A549 treated with DMSO at 1 μM for 4 hours (cell line): ENCODE data around the gene U2AF2. TPM values are rescaled to one million over a fixed set of nuclear protein-coding genes. Genes with fewer than 3 reads are reported as not detected.

ENCODE experiments used
- total RNA-seq: library from RNA; stranded (reverse); fragments of 200-300 nt; extraction: Qiagen RNA extraction; gene quantifications from 5 replicates; pipeline ENCODE4 v1.2.3, GENCODE V29; 2022; ENCODE audit warnings: low read depth

U2AF2 gene
- 262 to 319 TPM (median 307 TPM) in 5 replicates for total RNA-seq

DNA sequence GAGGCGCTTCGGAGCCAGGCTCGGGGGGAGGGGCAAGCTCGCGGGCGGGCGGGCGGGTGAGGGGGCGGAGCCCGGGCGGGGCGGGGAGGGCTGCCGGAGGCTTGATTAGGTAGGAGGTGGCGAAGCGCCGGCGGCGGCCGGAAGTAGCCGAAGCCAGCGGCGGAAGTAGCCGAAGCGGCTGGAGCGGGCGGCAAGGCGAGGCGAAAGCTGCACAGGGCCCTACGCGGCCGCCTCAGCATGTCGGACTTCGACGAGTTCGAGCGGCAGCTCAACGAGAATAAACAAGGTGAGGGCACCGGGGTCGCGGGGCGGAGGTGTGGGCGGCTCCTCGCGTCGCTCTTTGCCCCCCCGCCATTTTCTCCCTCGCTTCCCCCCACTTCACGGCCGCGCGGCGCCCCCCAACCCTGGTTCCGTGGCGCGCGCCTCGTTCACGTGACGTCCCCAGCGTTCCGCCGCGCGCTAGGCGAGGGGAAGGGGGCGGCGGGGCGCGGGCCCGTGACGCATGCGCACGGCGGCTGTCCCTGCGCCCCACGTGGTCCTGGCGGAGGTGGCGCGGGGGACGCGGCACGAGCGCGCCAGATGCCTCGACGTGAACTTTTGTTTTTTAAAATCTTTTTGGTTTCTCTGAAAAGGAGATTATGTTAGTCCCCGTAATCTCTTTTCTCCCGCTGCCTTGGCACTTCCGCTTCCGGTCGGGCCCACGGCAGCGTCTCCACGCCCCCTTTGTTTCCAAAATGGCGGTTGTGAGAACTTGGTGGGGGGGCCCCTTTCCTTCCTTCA is at the start of gene U2AF2:
Gene U2AF2, plus strand, starts transcription at position 168 of the 780 bp plus-strand sequence. Its CDS starts 70 bp downstream, at position 238.

DNA sequence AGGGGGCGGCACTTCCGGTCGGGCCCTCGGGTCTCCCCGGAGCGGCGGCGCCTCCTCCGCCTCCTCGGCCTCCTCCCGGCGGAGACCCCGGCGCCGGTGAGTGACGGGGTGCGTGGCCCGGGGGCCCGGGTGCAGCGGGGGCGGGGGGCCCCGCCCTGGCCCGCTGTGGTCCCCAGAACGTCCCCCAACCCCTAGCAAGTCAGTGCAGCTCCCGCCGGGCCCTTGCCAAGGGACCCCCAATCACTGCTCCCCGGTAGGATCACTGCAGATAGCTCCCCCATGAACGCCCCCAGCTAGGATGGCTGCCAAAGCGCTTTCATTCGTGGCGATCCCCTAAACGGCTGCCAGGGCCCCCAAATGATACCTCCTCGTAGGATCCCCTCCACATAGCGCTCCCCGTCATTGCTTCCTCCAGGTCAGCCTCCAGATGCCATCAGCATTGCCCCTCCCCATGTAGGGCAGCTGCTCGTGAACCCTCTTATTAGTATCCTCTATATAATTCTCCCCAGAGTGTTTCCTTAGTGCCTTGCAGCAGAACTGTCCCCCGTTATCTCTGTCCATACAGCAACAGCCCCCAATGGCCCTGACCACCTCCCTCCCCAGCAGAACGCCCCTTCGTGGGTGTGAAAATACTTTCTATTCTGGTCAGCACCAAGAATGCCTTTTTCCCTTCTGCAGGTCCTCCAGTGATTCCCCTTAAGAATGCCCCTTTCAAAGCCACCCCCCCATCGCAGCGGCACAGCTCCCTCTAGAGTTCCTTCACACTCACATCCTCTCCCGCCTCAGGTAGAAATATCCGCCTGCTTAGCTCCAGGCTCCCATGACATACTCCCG is 49.0 kb upstream of the U2AF2 start, which contains the start of gene ZNF865:
Gene ZNF865, plus strand, starts transcription at position 11 of the 834 bp plus-strand sequence. CDS start 7,972 bp downstream, outside the sequence.

DNA sequence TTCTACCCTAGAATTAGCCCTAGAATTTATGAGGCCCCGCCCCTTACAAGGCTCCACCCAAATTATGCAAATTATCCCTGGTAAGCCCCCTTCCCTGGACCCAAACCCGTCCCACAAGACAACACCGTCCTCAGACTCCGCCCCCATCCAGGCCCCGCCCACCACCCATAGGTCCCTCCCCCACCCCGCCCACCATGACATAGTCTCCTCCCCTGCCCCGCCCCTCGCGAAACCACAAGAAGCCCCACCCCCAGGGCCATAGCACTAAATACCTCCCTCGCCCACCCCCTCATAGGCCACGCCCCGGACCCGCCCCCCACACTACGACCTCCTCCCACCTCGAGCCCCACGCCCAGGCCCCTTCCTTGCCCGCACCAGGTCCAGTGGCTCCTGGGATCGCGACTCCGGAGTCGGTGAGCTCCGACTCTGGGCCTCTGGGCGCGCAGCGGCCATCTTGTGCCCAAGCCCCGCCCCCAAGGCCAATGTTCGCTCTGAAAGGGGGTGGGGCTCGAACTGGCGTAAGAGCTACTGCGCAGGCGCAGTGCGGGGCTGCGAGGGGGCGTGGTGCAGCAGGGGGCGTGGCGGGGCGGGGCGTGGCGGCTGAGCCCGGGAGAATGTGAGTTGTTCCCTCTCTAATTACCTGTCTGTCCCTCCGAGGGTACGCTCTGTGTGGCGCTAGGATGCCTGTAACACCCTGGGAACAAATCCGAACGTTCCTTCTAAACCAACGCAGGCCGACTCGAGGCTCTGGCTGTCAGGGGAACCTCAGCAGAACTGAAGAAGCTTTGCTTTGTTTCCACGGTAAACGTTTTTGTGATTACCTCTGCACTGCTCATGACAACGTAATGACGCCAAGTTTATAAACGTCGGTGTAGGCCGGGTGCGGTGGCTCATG is 30.5 kb upstream of the U2AF2 start, which contains the start of gene ZNF784:
Gene ZNF784, minus strand, starts transcription at position 458 of the 895 bp plus-strand sequence. Its CDS starts 5 bp downstream, at position 453.

DNA sequence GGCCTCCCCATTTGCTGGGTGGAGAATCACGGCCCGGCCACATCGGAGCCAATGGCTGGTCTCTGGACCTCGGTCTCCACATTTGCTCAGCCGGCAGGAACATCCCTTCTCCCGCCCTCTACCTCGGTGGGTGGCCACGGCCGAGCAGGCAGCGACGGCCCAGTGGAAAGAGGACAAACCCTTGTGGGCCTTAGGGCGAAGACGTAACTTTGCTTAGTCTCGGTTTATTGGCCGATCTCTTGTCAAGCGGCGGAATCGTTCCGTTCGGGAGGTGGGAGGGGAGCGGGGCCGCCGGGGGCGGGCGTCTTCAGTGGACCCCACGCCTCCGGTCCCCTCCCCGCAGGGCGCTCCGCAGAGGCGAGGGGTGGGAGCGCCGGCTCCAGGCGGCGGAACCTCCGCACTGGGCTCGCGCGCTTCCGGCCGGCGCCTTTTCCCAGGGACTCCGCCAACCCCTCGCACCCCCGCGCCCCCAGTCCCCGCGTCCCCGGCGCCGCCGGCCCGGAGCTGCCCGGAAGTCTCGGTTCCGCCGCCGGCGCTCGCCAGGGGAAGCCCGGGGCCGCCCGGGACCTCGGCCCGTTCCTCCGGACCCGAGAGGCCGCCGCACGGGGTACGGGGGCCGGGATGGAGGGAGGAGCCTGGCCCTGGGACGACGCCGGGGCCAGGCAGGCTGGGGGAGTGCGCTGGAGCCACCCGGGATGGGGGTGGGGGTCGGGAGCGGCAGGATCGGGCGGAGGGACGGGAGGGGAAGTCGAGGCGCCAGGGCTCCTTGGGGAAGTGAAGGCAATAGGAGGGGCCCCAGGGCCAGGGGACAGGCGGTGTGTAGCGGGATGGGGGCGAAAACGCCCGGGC is 14.0 kb upstream of the U2AF2 start, which contains the start of gene ZNF580:
Gene ZNF580, plus strand, starts transcription at position 426 of the 849 bp plus-strand sequence. CDS start 1,507 bp downstream, outside the sequence.

DNA sequence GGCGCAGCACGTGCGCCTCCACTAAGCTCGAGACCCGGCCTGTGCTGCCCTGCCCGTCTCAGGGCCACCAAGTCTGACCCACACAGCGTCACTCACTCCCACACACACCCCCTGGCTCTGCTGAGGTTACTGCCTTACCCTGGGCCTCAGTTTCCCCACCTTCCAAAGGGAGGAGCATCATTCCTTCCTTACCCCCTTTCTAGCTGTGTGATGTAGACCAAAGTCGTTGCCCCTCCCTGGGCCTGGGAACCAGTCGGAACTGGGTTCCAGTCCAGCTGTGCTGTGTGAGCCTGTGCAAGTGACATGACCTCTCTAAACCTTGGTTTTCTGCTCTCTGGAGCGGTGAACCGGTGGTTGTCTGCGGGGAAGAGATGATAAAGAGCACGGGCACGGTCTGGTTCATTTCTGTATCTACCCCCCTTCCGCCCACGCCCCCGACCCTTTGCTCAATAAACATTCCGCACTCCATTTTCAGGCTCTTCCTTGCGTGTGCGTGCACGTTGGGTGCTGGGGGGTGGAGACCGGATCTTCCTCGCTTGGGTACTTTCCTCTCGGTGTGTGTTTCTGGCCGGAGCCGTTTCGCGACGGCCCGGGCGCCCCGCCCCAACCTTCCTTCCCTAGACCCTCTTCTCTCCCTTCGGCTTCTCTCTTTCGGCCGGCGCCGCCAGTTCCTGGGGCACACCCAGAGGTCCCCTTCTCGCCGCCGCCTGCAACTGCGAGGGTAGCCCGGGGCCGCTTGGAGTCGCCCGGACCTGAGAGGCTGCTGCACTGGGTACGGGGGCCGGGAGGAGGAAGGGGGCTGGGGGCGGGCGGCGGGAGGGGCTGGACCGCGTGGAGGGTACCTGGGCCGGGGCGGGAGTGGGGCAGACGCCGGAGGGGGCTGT is 11.6 kb upstream of the U2AF2 start, which contains the start of gene ZNF581:
Gene ZNF581, plus strand, starts transcription at position 647 of the 884 bp plus-strand sequence. CDS start 923 bp downstream, outside the sequence.

DNA sequence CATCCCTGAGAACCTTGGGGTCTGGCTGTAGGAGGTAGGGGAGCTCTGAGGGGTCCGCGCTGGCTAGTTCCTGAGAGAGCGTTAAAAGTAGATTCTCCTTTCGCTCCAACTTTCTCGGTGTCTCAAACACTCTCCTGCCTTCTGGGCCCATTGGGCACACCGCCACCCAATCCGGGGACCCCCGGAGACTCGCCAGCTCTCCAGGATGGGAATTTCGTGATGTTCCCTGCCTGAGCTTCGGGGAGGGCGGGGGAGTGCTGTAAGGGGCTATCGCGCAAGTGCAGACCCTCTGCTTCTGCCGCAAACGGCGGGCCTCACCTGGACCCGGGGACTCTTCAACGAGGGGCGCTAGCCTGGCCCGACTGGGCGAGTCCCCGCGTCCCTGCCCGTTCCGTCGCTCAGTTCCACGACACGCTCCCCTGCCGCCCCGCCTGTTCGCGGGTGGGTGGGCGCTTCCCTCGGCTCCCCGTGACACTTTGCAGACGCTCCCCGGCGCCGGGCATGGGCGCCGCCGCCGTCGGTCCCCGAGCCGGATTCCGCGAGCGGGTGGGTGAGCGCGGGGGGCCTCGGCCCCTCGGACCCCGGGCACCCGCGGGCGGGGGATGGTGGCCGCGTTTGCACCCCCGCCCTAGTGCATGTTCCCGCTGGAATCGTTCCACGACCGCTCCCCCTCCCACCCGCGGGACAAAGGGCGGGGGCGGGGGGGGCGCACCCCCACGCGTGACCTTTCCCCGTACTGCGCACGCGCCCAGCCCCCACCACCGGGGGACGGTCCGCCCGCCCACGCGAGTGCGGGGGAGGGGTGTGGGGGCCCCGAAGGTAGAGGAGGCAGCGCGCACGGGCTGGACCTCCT is 6.9 kb upstream of the U2AF2 start, which contains the start of gene CCDC106:
Gene CCDC106, plus strand, starts transcription at position 481 of the 853 bp plus-strand sequence. CDS start 835 bp downstream, outside the sequence.

DNA sequence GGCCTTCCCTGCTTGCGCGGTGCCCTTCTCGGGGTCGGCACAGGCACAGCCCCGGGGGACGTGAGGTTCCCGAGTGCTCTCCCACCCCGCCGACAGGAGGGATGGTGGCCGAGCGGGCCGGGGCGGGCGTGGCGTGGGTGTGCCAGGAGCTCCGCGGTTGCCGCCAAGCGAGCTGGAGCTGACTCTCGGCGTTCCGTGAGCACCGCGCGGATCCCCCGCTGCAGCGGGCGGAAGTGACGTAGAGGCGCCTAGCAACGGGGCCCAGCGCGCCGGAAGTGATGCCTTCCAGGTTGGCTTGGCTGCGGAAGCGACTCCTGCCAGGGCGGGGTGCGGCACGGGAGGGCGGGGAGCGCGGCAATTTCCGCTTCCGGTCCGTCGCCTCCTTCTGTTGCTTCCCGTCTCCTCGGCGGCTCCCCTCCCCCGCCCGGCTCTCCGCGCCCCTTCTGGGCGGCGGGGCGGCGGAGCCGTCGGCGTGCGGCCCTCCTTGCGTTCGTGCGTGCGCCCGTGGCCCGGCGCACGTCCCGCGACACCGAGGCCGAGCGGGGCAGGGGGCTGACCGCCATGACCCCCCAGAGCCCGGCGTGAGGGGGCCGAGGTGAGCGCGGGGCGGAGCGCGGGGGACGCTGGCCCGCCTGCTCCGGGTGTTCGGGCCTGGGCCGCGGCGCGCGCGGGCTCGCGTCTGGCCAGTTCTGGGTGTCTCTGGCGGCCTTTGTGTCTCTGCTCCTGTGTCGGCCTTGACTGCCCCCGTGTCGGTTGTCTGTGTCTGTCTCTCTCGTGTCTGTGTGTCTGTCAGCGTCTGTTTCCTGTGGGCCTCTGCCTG is 20.2 kb downstream of the U2AF2 start, which contains the start of gene EPN1:
Gene EPN1, plus strand, starts transcription at position 386 of the 820 bp plus-strand sequence. CDS start 3,402 bp downstream, outside the sequence.

Other genes starting within 250 kb of the U2AF2 start
- 269 to 476 TPM (median 433 TPM) in 5 replicates for gene UBE2S, start 247.2 kb upstream of the U2AF2 start, total RNA-seq
- gene SHISA7, start 211.7 kb upstream of the U2AF2 start, total RNA-seq, result 0.01 TPM in 1 of 5 replicates, not detected in the others
- gene ISOC2, start 193.4 kb upstream of the U2AF2 start, total RNA-seq, result 54.0 to 64.5 TPM (median 63.3 TPM) in 5 replicates
- not detected in 5 replicates for gene C19orf85, start 190.3 kb upstream of the U2AF2 start, total RNA-seq
- 3.7 to 10.2 TPM (median 6.9 TPM) in 5 replicates for gene ZNF628, start 178.4 kb upstream of the U2AF2 start, total RNA-seq
- gene NAT14, start 169.8 kb upstream of the U2AF2 start, total RNA-seq, result 38.9 to 58.1 TPM (median 52.3 TPM) in 5 replicates
- gene SSC5D, start 166.6 kb upstream of the U2AF2 start, total RNA-seq, result 0.57 to 1.6 TPM (median 0.99 TPM) in 5 replicates
- 2.0 to 2.9 TPM (median 2.2 TPM) in 5 replicates for gene SBK2, start 117.9 kb upstream of the U2AF2 start, total RNA-seq
- gene SBK3, start 109.5 kb upstream of the U2AF2 start, total RNA-seq, result 1.7 to 2.4 TPM (median 2.2 TPM) in 5 replicates
- gene ZNF579, start 74.2 kb upstream of the U2AF2 start, total RNA-seq, result 14.6 to 28.1 TPM (median 24.1 TPM) in 5 replicates
- 22.2 to 26.3 TPM (median 25.2 TPM) in 5 replicates for gene FIZ1, start 55.5 kb upstream of the U2AF2 start, total RNA-seq
- gene ZNF524, start 54.7 kb upstream of the U2AF2 start, total RNA-seq, result 12.1 to 19.8 TPM (median 17.6 TPM) in 5 replicates
- 7.2 to 14.6 TPM (median 13.0 TPM) in 5 replicates for gene ZNF865, start 49.4 kb upstream of the U2AF2 start, total RNA-seq
- 4.6 to 7.3 TPM (median 6.2 TPM) in 5 replicates for gene ZNF784, start 30.5 kb upstream of the U2AF2 start, total RNA-seq
- gene ZNF580, start 14.0 kb upstream of the U2AF2 start, total RNA-seq, result 27.7 to 54.4 TPM (median 43.3 TPM) in 5 replicates
- gene ZNF581, start 11.4 kb upstream of the U2AF2 start, total RNA-seq, result 41.4 to 47.7 TPM (median 45.7 TPM) in 5 replicates
- 12.4 to 17.8 TPM (median 15.3 TPM) in 5 replicates for gene CCDC106, start 6.8 kb upstream of the U2AF2 start, total RNA-seq
- 135 to 217 TPM (median 182 TPM) in 5 replicates for gene EPN1, start 20.2 kb downstream of the U2AF2 start, total RNA-seq
- gene NLRP9, start 83.4 kb downstream of the U2AF2 start, total RNA-seq, result not detected in 5 replicates
- gene RFPL4A, start 104.1 kb downstream of the U2AF2 start, total RNA-seq, result 0.13 to 0.63 TPM (median 0.53 TPM) in 5 replicates
- gene RFPL4AL1, start 114.1 kb downstream of the U2AF2 start, total RNA-seq, result 0.12 to 0.34 TPM (median 0.12 TPM) in 3 of 5 replicates, not detected in the others
- gene NLRP11, start 177.0 kb downstream of the U2AF2 start, total RNA-seq, result 0.02 TPM in 1 of 5 replicates, not detected in the others
- gene NLRP4, start 181.5 kb downstream of the U2AF2 start, total RNA-seq, result not detected in 5 replicates